Measurements from ENCODE around the gene RSU1.

GRCh38 chr10:16752099-16752498 lies 65.1 kb downstream of the RSU1 start:
- TF ChIP-seq ZNF282 (IDR thresholded peaks at IDR 0.05; ENCODE audit: partially characterized antibody): no peak
- TF ChIP-seq, protein P1, sequence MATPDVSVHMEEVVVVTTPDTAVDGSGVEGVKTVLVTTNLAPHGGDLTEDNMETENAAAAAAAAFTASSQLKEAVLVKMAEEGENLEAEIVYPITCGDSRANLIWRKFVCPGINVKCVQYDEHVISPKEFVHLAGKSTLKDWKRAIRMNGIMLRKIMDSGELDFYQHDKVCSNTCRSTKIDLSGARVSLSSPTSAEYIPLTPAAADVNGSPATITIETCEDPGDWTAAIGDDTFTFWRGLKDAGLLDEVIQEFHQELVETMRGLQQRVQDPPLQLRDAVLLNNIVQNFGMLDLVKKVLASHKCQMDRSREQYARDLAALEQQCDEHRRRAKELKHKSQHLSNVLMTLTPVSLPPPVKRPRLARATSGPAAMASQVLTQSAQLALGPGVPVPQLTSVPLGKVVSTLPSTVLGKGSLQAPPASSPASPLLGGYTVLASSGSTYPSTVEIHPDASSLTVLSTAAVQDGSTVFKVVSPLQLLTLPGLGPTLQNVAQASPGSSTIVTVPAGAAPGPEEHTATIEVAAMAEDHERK (CRISPR knock-in tag; IDR thresholded peaks at IDR 0.05; ENCODE audit: low read depth): no peak
- no peak for TF ChIP-seq NFE2L2 (IDR thresholded peaks at IDR 0.05; ENCODE audit: low read length)
- TF ChIP-seq NCOA5 (CRISPR knock-in tag; IDR thresholded peaks at IDR 0.05): no peak
- TF ChIP-seq TP53 (CRISPR knock-in tag; conservative IDR thresholded peaks at IDR 0.05): no peak
- TF ChIP-seq, protein P2, sequence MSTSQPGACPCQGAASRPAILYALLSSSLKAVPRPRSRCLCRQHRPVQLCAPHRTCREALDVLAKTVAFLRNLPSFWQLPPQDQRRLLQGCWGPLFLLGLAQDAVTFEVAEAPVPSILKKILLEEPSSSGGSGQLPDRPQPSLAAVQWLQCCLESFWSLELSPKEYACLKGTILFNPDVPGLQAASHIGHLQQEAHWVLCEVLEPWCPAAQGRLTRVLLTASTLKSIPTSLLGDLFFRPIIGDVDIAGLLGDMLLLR (CRISPR knock-in tag; IDR thresholded peaks at IDR 0.05): no peak
- no peak for TF ChIP-seq NFATC3 (CRISPR knock-in tag; IDR thresholded peaks at IDR 0.05)
- no peak for TF ChIP-seq ZFX (CRISPR knock-in tag; IDR thresholded peaks at IDR 0.05; ENCODE audit: low read depth)
- TF ChIP-seq FOXP4 (CRISPR knock-in tag; IDR thresholded peaks at IDR 0.05): no peak

Data from HepG2 (cell line).